Testis (tissue), 2 donors: ENCODE measurements around the gene SLC24A3.

Experiments
- POLR2A ChIP-seq: fragments of 450-650 bp; IDR thresholded peaks from one replicate; pipeline ENCODE4 v1.6.1; 2017; ENCODE audit warnings: antibody characterized with exemption, mild to moderate bottlenecking, moderate library complexity
- TF ChIP-seq, protein P1 (sequence below), 3 experiments: fragments of 450-650 bp in 2 of 3; fragments of 200-600 bp in 1 of 3; sonication (generic) in 1 of 3; IDR thresholded peaks; one replicate each; pipeline ENCODE4 v1.5.1; 2016 to 2019; ENCODE audit warnings: antibody characterized with exemption in 3 of 3, mild to moderate bottlenecking in 2 of 3, moderate library complexity in 1 of 3

DNA sequence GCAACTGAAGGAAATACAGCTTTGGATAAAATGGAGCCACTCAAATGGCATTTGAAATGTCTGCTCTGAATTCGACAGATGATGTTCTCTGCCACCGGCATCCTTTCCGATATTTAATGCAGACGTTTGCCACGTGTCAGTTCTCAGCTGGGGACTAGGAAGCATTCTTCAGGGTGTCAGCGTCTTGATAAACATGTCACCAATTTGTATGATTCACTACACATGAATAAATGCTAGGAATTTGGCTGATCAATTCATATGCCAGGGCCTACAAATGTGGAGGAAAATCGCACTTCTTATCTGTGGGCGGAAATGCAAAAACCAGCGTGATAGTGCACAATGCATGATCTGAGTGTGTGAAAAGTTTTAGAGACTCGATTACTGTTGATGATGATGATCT is 169.5 kb downstream of the SLC24A3 start:
- TF ChIP-seq, protein P1, sequence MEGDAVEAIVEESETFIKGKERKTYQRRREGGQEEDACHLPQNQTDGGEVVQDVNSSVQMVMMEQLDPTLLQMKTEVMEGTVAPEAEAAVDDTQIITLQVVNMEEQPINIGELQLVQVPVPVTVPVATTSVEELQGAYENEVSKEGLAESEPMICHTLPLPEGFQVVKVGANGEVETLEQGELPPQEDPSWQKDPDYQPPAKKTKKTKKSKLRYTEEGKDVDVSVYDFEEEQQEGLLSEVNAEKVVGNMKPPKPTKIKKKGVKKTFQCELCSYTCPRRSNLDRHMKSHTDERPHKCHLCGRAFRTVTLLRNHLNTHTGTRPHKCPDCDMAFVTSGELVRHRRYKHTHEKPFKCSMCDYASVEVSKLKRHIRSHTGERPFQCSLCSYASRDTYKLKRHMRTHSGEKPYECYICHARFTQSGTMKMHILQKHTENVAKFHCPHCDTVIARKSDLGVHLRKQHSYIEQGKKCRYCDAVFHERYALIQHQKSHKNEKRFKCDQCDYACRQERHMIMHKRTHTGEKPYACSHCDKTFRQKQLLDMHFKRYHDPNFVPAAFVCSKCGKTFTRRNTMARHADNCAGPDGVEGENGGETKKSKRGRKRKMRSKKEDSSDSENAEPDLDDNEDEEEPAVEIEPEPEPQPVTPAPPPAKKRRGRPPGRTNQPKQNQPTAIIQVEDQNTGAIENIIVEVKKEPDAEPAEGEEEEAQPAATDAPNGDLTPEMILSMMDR (IDR thresholded peaks at IDR 0.05), result no peak
- TF ChIP-seq POLR2A, result no peak
